Astrocyte of the cerebellum (primary cell): Measurements from ENCODE around the gene ATF7IP.
"Not testable (repeated sequence)": the region's sequence is repeated elsewhere in the genome, so short reads cannot be mapped to it uniquely, and the experiment has no call there.

Experiments
- DNase-seq: peaks from one replicate; pipeline ENCODE4 v3.0.0-alpha.2; 2011; ENCODE audit warnings: low read depth
- H3K4me3 ChIP-seq: 2 replicates; pipeline ENCODE4 v1.5.1; 2011; ENCODE audit warnings: mild to moderate bottlenecking, low read depth, low read length, moderate library complexity
- CTCF ChIP-seq: IDR thresholded peaks from 2 replicates; pipeline ENCODE4 v1.5.1; 2012; ENCODE audit warnings: low read length, low read depth, moderate library complexity, mild to moderate bottlenecking; ENCODE audit errors: missing control alignments
- in situ Hi-C: cut with HindIII; loops from 2 replicates; pipeline ENCODE4 v1.10.0; 2017; ENCODE audit warnings: low sequenced_read_pairs

Gene ATF7IP

GRCh38 chr12:14326699-14327098 is 38.8 kb upstream of the ATF7IP start:
- in situ Hi-C loops, result no loop called here
- DNase-seq, result no peak
- TF ChIP-seq CTCF, result no peak
- H3K4me3 ChIP-seq, result no peak overlapping the region

GRCh38 chr12:14327711-14328110 is 37.8 kb upstream of the ATF7IP start:
- DNase-seq, result no peak
- TF ChIP-seq CTCF, result no peak
- no peak overlapping the region for H3K4me3 ChIP-seq
- in situ Hi-C loops, result no loop called here

GRCh38 chr12:14332482-14332881 is 33.0 kb upstream of the ATF7IP start:
- DNase-seq, result no peak
- TF ChIP-seq CTCF, result no peak
- no peak overlapping the region for H3K4me3 ChIP-seq
- in situ Hi-C loops, result no loop called here

- in situ Hi-C loops, result no loop called here
- H3K4me3 ChIP-seq, result no peak overlapping the region
- no peak for DNase-seq
- no peak for TF ChIP-seq CTCF
Measured at GRCh38 chr12:14340371-14340770, 25.1 kb upstream of the ATF7IP start.

- DNase-seq, in situ Hi-C loops, H3K4me3 ChIP-seq: not testable (repeated sequence)
Measured at GRCh38 chr12:14351524-14351923, 14.0 kb upstream of the ATF7IP start.

- H3K4me3 ChIP-seq, DNase-seq, in situ Hi-C loops: not testable (repeated sequence)
Measured at GRCh38 chr12:14352066-14352465, 13.4 kb upstream of the ATF7IP start.

GRCh38 chr12:14354665-14355064 is 10.8 kb upstream of the ATF7IP start:
- H3K4me3 ChIP-seq, in situ Hi-C loops: not testable (repeated sequence)

GRCh38 chr12:14356147-14356546 is 9.3 kb upstream of the ATF7IP start:
- in situ Hi-C loops, result no loop called here
- no peak for DNase-seq
- H3K4me3 ChIP-seq, result no peak overlapping the region
- no peak for TF ChIP-seq CTCF

More at GRCh38 chr12:14354665-14355064, 10.8 kb upstream of the ATF7IP start:
- DNase-seq, result not testable (repeated sequence)
